AG04449 (cell line): ENCODE measurements around the gene COL6A6.

Experiments
- CTCF ChIA-PET: fragments of 350-600 bp; formaldehyde crosslinking; extraction: SDS; loops from one replicate; lab custom pipeline; 2021; ENCODE audit warnings: antibody characterized with exemption; lab: Yijun Ruan, JAX
- POLR2A ChIA-PET: fragments of 400-600, 350-600 bp; formaldehyde crosslinking; extraction: SDS; loops from one replicate; lab custom pipeline; 2020; ENCODE audit warnings: antibody characterized with exemption, inconsistent platforms; lab: Yijun Ruan, JAX
- DNase-seq: peaks from one replicate; pipeline ENCODE4 v3.0.0-alpha.2; 2010; ENCODE audit warnings: low read depth, low spot score
- H3K4me3 ChIP-seq: 2 replicates; pipeline ENCODE4 v1.5.1; 2011; ENCODE audit warnings: low read depth, mild to moderate bottlenecking, control low read depth, low read length
- TF ChIP-seq, protein P1 (sequence below): IDR thresholded peaks from one replicate; pipeline ENCODE4 v1.5.1; 2011; ENCODE audit warnings: mild to moderate bottlenecking, moderate library complexity, low read length, control low read depth, inconsistent platforms; ENCODE audit not compliant: insufficient read depth; ENCODE audit errors: missing control alignments

The COL6A6 gene

DNA sequence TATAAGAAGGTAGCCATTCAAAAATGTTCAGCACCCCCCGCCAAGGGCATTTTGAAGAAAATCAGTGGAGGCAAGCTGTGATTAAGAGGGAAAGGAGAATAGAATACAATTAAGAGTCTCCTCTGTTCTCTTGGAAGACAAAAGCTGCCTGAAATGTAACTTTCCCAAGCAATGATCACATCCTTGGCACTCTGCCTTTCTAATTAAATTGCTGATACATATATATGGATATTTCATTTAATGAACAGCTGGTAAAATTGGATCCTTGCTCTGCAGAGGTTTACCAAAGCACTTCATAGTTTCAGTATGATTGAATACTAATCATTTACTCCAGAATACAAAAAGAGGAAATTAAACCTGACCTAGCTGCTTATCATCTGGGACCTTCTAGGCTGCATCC is 10.4 kb downstream of the COL6A6 start:
- DNase-seq: no peak

DNA sequence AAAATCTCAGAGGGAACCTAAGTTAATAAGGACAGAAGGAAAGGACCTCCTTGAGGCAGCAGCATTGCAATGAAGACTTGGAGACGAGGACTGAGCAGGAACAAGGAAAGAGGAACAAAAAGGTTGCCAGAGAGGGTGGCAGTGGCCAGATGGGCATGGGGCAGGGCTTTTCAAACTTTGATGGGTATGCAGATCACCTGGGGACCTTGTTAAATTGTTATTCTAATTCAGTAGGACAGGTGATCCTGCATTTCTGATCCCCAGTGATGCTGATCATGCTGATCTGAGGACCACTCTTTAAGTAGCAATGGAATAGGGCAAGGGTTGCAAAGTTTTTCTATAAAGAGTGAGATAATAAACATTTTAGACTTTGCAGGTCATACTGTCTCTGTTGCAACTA is 11.1 kb downstream of the COL6A6 start:
- no peak overlapping the region for H3K4me3 ChIP-seq
- TF ChIP-seq, protein P1, sequence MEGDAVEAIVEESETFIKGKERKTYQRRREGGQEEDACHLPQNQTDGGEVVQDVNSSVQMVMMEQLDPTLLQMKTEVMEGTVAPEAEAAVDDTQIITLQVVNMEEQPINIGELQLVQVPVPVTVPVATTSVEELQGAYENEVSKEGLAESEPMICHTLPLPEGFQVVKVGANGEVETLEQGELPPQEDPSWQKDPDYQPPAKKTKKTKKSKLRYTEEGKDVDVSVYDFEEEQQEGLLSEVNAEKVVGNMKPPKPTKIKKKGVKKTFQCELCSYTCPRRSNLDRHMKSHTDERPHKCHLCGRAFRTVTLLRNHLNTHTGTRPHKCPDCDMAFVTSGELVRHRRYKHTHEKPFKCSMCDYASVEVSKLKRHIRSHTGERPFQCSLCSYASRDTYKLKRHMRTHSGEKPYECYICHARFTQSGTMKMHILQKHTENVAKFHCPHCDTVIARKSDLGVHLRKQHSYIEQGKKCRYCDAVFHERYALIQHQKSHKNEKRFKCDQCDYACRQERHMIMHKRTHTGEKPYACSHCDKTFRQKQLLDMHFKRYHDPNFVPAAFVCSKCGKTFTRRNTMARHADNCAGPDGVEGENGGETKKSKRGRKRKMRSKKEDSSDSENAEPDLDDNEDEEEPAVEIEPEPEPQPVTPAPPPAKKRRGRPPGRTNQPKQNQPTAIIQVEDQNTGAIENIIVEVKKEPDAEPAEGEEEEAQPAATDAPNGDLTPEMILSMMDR: no peak
- ChIA-PET POLR2A (interaction anchor here (0.7 kb wide), 1 partner anchor 1127 kb away, joined by 3 read pairs; no protein-coding TSS in a partner anchor), CTCF (interaction anchor here (1.6 kb wide), 1 partner anchor 10 kb away, joined by 6 read pairs; no protein-coding TSS in a partner anchor)
- DNase-seq: no peak

More for the DNA sequence above, 10.4 kb downstream of the COL6A6 start:
- H3K4me3 ChIP-seq: no peak overlapping the region
- POLR2A ChIA-PET: interaction anchor here (0.7 kb wide), 1 partner anchor 1128 kb away, joined by 3 read pairs; no protein-coding TSS in a partner anchor
- CTCF ChIA-PET: no interaction called here
- TF ChIP-seq, protein P1: no peak

DNA sequence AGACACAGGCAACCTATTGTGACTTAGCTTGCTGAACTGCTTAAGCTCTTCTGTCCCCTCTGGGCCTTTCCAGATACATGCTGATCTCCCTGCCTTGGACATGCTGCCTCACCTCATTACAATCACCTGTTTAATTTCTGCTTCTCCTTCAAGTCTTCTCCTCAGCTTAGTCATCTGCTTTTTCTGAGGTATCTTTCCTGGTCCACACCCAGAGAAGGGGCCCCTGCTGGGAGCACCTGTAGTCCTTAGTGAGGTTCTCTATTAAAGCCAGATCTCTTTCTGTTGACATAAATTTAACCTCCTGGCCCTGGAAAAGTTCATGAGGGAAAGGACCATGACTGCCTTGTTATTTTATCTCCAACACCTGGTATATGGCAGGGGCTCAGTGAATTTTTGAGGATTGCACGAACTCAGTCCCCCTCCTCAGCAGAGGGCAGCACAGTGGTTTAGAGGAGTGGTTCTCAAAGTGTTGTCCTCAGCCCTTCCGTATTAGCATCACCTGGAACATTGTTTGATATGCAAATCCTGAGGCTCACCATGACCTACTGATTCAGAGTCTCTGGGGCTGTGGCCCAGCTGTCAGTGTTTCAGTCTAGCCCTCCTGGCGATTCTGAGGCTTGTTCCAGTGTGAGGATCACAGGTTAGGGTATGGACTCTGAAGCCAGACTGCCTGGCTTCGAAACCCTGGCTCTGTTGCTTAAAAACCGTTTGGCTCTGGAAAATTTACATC is 12.7 kb downstream of the COL6A6 start:
- no peak overlapping the region for H3K4me3 ChIP-seq
- POLR2A ChIA-PET: no interaction called here
- no peak for DNase-seq
- CTCF ChIA-PET: interaction anchor here (1.6 kb wide), 1 partner anchor 9 kb away, joined by 6 read pairs; no protein-coding TSS in a partner anchor
- TF ChIP-seq, protein P1: no peak

DNA sequence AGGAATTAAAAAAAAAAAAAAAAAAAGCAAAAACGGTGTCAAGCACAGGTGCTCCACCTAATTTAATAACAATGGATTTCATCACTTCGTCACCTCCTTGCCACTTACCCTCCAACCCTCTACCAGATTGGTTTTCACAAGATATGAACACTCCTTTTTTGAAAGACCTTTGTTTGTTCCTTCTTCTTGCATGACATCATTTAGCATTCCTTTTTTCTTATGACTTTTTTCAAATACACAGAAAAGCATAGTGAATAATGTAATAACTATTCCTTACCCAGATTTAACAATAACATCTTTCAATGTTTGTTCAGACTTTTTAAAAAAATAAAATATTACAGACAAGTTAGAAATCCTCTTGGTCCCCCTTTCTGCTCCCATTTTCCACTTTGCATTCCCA is 16.3 kb downstream of the COL6A6 start:
- TF ChIP-seq, protein P1: no peak

DNA sequence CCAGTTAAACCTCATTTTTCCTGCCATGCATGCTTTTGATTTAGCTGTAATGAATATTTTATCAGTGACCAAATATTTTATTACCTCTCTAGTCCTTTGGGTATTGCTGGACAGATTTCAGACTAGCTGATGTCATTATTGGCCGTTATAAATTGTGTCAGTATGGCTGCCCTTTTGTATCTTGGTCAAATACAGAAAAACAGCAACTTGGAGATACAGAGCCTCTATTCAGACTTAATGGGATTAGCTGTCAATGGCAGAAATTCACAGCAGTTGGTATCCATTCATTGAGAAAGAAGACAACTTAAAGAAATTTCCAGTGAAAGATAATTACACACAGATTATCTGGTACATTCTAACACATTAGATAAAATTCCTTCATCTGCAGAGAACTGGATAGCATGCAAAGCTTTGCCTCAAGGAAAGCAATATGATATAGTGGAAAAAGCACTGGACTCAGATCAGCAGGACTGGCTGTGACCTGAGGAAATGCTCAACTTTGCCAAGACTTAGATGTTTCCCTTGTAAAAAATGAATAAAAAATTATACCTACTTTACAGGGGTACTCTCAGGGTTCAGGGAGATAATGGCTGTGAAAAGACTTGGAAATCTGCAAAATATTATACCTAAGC is 20.8 kb downstream of the COL6A6 start:
- ChIA-PET CTCF (interaction anchor here (1.8 to 3.0 kb wide), 2 partner anchors 9 to 262 kb away, joined by 6 to 17 read pairs; no protein-coding TSS in a partner anchor), POLR2A (no interaction called here)
- no peak for DNase-seq
- no peak overlapping the region for H3K4me3 ChIP-seq
- TF ChIP-seq, protein P1: no peak

More for the DNA sequence above, 16.3 kb downstream of the COL6A6 start:
- CTCF ChIA-PET: no interaction called here
- POLR2A ChIA-PET: no interaction called here
- H3K4me3 ChIP-seq: no peak overlapping the region
- DNase-seq: no peak

DNA sequence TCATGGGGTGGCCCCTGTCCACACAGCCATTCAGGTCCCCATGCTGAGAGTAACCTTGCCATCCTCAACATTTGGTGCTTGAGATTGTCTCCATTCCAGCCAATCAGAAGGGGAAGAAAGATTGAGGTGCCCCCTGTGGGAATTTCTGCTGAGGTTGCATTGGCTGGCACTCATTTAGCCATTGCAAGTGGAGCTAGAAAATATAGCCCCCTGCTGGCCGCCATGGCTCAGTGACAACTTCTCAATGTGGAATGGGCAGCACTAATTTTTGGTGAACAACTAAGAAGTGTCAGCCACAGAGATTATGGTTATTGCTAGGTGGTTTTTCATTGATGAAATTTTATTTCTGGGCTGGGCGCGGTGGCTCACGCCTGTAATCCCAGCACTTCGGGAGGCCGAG is 22.0 kb downstream of the COL6A6 start:
- POLR2A ChIA-PET: no interaction called here

More for the DNA sequence above, 22.0 kb downstream of the COL6A6 start:
- TF ChIP-seq, protein P1: peak; percentile 71
- CTCF ChIA-PET: interaction anchor here (0.7 to 3.0 kb wide), 3 partner anchors 10 to 263 kb away, joined by 3 to 17 read pairs (median 6); no protein-coding TSS in a partner anchor
- no peak for DNase-seq
- no peak overlapping the region for H3K4me3 ChIP-seq
